HG03039 (cell line): Measurements from ENCODE around the gene C2orf69.

ENCODE experiments used
- ATAC-seq: cut with Tn5 transposase; IDR thresholded peaks from one replicate; pipeline ENCODE4 v1.9.1; 2021; ENCODE audit warnings: mild to moderate bottlenecking, moderate library complexity; ENCODE audit not compliant: unreplicated experiment

C2orf69 gene

GRCh38 chr2:199962203-199962602, 51.1 kb downstream of the C2orf69 start:
- no peak for ATAC-seq

GRCh38 chr2:199966405-199966804, 55.3 kb downstream of the C2orf69 start:
- ATAC-seq: no peak

- ATAC-seq: no peak
These were observed 55.9 kb downstream of the C2orf69 start for GRCh38 chr2:199966976-199967375.

- ATAC-seq: no peak
These were observed 57.0 kb downstream of the C2orf69 start for GRCh38 chr2:199968126-199968525.

DNA sequence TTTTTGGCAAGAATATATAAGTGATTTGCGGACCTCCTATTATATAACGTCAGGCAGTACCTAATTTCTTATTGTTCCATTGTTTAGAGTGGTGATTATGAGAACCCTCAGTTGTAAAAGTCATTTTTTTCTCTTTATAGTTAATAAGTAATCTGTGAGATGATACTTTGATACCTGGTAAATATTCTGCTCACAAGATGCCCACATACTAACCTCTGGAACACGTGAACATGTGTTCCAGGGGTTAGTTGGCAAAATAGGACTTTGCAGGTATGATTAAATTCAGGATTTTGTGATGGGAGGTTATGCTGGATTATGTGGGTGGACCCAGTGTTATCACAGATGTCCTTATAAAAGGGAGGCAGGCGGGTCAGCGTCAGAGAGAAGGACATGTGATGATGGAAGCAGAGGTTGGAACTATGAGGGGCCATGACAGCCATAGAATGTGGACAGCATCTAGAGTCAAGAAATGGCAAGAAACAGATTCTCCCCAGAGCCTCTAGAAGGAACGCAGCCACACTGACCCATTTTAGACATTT, 61.1 kb downstream of the C2orf69 start:
- ATAC-seq: no peak

DNA sequence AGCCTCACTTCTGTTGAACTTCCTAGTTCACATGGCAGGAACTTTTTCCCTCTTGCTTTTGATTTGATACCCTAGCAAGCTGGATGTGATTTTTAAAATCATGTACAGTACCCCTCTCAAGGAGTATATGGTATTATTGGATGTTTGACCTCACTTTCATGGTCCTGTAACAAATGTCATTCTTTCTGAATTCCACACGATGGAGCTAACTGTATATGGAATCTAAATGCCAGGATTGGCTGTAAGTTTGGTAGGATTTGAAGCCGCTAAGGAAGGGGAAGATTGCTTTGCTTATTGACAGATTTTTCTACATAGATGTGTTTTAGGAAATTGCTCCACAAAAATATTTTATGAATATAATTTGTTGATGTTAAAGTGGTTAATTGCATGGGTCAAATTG, 62.6 kb downstream of the C2orf69 start:
- no peak for ATAC-seq

GRCh38 chr2:199975273-199975895, 64.3 kb downstream of the C2orf69 start:
- no peak for ATAC-seq
